HEK293 (cell line): Measurements from ENCODE around the gene RAC3.

Source experiments
- CTCF ChIA-PET: fragments of 350-600 bp; formaldehyde crosslinking; extraction: SDS; loops from one replicate; lab custom pipeline; 2021; ENCODE audit warnings: antibody characterized with exemption; lab: Yijun Ruan, JAX
- POLR2A ChIA-PET: fragments of 300-600 bp; formaldehyde crosslinking; extraction: SDS; loops from one replicate; lab custom pipeline; 2020; ENCODE audit warnings: antibody characterized with exemption, inconsistent platforms; lab: Yijun Ruan, JAX
- H3K27ac ChIP-seq: fragments of 200-500 bp; sonication (Bioruptor generic); 2 replicates; pipeline ENCODE4 v1.5.1; 2014; ENCODE audit warnings: low read depth, low read length, control low read depth, inconsistent platforms; ENCODE audit errors: extremely low read depth
- H3K36me3 ChIP-seq, 2 experiments: fragments of 200-500 bp in 1 of 2; sonication (Bioruptor generic) in 1 of 2; 1 replicate in 1 of 2; 2 replicates in 1 of 2; pipeline ENCODE4 v1.5.1; 2014 to 2017; ENCODE audit warnings: inconsistent platforms in 2 of 2, low read length in 2 of 2; ENCODE audit not compliant: control insufficient read depth in 2 of 2, insufficient read depth in 1 of 2
- H3K4me1 ChIP-seq: fragments of 200-500 bp; sonication (Bioruptor generic); 2 replicates; pipeline ENCODE4 v1.5.1; 2014; ENCODE audit warnings: mild to moderate bottlenecking, low read length, inconsistent platforms; ENCODE audit not compliant: control insufficient read depth, insufficient read depth
- H3K4me3 ChIP-seq: 2 replicates; pipeline ENCODE4 v1.5.1; 2011; ENCODE audit warnings: low read depth, mild to moderate bottlenecking, control low read depth, low read length, moderate library complexity
- H3K9me3 ChIP-seq: fragments of 200-500 bp; sonication (Bioruptor generic); 2 replicates; pipeline ENCODE4 v1.5.1; 2014; ENCODE audit warnings: low read depth, low read length, inconsistent platforms; ENCODE audit not compliant: control insufficient read depth, insufficient read depth
- BCL11A ChIP-seq: fragments of 450-650 bp; formaldehyde crosslinking; IDR thresholded peaks from 2 replicates; pipeline ENCODE4 v1.5.1; 2016; ENCODE audit warnings: low read depth, missing biosample characterization, missing genetic modification characterization
- GLIS2 ChIP-seq: fragments of 450-650 bp; formaldehyde crosslinking; IDR thresholded peaks from 2 replicates; pipeline ENCODE4 v1.5.1; 2016; ENCODE audit warnings: missing biosample characterization, missing genetic modification characterization
- HOXC10 ChIP-seq: sonication (generic); formaldehyde crosslinking; IDR thresholded peaks from 2 replicates; pipeline ENCODE4 v1.8.1; 2023; ENCODE audit warnings: mild to moderate bottlenecking, missing genetic modification reagents
- MZF1 ChIP-seq: fragments of 450-650 bp; formaldehyde crosslinking; IDR thresholded peaks from 2 replicates; pipeline ENCODE4 v1.5.1; 2017; ENCODE audit warnings: missing biosample characterization, missing genetic modification characterization, borderline replicate concordance
- OVOL3 ChIP-seq: fragments of 450-650 bp; formaldehyde crosslinking; IDR thresholded peaks from 2 replicates; pipeline ENCODE4 v1.5.1; 2016; ENCODE audit warnings: missing biosample characterization, missing genetic modification characterization
- SALL2 ChIP-seq: fragments of 450-650 bp; formaldehyde crosslinking; IDR thresholded peaks from 2 replicates; pipeline ENCODE4 v1.5.0; 2017; ENCODE audit warnings: missing biosample characterization, mild to moderate bottlenecking, missing genetic modification characterization, borderline replicate concordance
- ZBTB1 ChIP-seq: fragments of 450-650 bp; formaldehyde crosslinking; IDR thresholded peaks from 2 replicates; pipeline ENCODE4 v1.5.1; 2016; ENCODE audit warnings: missing biosample characterization, missing genetic modification characterization
- ZNF112 ChIP-seq: fragments of 450-650 bp; formaldehyde crosslinking; IDR thresholded peaks from 2 replicates; pipeline ENCODE4 v1.5.0; 2017; ENCODE audit warnings: missing biosample characterization, missing genetic modification characterization
- ZNF18 ChIP-seq: fragments of 450-650 bp; formaldehyde crosslinking; IDR thresholded peaks from 2 replicates; pipeline ENCODE4 v1.5.1; 2016; ENCODE audit warnings: missing biosample characterization, missing genetic modification characterization
- ZNF202 ChIP-seq: fragments of 450-650 bp; formaldehyde crosslinking; IDR thresholded peaks from 2 replicates; pipeline ENCODE4 v1.5.1; 2016; ENCODE audit warnings: missing biosample characterization, missing genetic modification characterization, borderline replicate concordance
- ZNF211 ChIP-seq: fragments of 450-650 bp; formaldehyde crosslinking; IDR thresholded peaks from 2 replicates; pipeline ENCODE4 v1.5.1; 2016; ENCODE audit warnings: low read depth, missing biosample characterization, missing genetic modification characterization
- ZNF214 ChIP-seq: fragments of 450-650 bp; formaldehyde crosslinking; IDR thresholded peaks from 2 replicates; pipeline ENCODE4 v1.5.1; 2017; ENCODE audit warnings: missing biosample characterization, mild to moderate bottlenecking, missing genetic modification characterization, borderline replicate concordance
- ZNF24 ChIP-seq: fragments of 450-650 bp; formaldehyde crosslinking; IDR thresholded peaks from 2 replicates; pipeline ENCODE4 v1.5.1; 2016; ENCODE audit warnings: missing biosample characterization, missing genetic modification characterization
- ZNF292 ChIP-seq: fragments of 450-650 bp; formaldehyde crosslinking; IDR thresholded peaks from 2 replicates; pipeline ENCODE4 v1.5.1; 2016; ENCODE audit warnings: low read depth, missing biosample characterization, missing genetic modification characterization, borderline replicate concordance
- ZNF341 ChIP-seq: fragments of 450-650 bp; formaldehyde crosslinking; IDR thresholded peaks from 2 replicates; pipeline ENCODE4; 2016; ENCODE audit warnings: low read depth, missing biosample characterization, missing genetic modification characterization
- ZNF366 ChIP-seq: fragments of 450-650 bp; formaldehyde crosslinking; conservative IDR thresholded peaks from 2 replicates; pipeline ENCODE4 v1.5.1; 2016; ENCODE audit warnings: missing biosample characterization, missing genetic modification characterization
- ZNF677 ChIP-seq: fragments of 450-650 bp; IDR thresholded peaks from 2 replicates; pipeline ENCODE4 v1.5.0; 2018; ENCODE audit warnings: missing biosample characterization, mild to moderate bottlenecking, missing genetic modification characterization, moderate library complexity
- TF ChIP-seq, protein P1 (sequence below): fragments of 450-650 bp; IDR thresholded peaks from 2 replicates; pipeline ENCODE4 v1.5.1; 2018; ENCODE audit warnings: missing biosample characterization, missing genetic modification characterization
- TF ChIP-seq, protein P2 (sequence below): fragments of 450-650 bp; formaldehyde crosslinking; IDR thresholded peaks from 2 replicates; pipeline ENCODE4 v1.5.1; 2017; ENCODE audit warnings: missing biosample characterization, missing genetic modification characterization
- TF ChIP-seq, protein P3 (sequence below): fragments of 450-650 bp; formaldehyde crosslinking; IDR thresholded peaks from 2 replicates; pipeline ENCODE4 v1.5.1; 2016; ENCODE audit warnings: missing biosample characterization, missing genetic modification characterization
- TF ChIP-seq, protein P4 (sequence below): fragments of 450-650 bp; formaldehyde crosslinking; IDR thresholded peaks from 2 replicates; pipeline ENCODE4 v1.5.1; 2016; ENCODE audit warnings: missing biosample characterization, missing genetic modification characterization
- TF ChIP-seq, protein P5 (sequence below): fragments of 450-650 bp; formaldehyde crosslinking; IDR thresholded peaks from 2 replicates; pipeline ENCODE4 v1.5.1; 2016; ENCODE audit warnings: missing biosample characterization, missing genetic modification characterization, borderline replicate concordance

RAC3 gene

DNA sequence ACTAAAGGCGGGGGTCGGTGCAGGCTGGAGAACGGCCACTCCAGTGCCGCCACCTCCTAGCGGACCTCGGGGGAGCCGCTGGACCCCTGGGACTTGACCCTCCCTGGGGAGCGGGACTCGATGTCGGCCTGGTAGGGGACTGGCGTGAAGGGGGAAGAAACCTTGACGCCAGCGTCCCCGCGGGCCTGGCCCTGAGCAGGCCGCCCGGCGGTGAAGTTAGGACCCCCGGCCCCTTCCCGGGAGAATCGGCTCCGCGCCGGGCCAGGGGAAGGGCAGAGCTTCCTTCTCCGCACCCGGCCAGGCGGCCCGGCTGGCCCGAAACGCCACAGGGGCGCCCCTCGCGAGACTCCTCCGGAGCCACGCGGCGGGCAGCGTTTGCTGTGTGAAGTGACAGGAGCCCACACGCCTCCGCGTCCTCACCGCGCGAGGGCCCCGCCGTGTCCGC, 33.7 kb downstream of the RAC3 start (continued):
- TF ChIP-seq ZNF18 (tag by site-specific recombination) (no peak), GLIS2 (tag by site-specific recombination) (peak; percentile 74; the same call in 1 of the 2 replicates)

GRCh38 chr17:82065638-82066303, 34.3 kb downstream of the RAC3 start, which contains the start of gene DUS1L:
TSS of gene DUS1L (minus strand) at chr17:82065804. CDS start at chr17:82065059, 745 bp downstream.
- H3K9me3 ChIP-seq = no peaks in the 10 kb centered on the region
- POLR2A ChIA-PET = interaction anchor here (0.8 to 2.5 kb wide), 6 partner anchors 11 to 33 kb away, joined by 3 to 12 read pairs (median 5); partner anchors contain the start of genes DCXR, FASN and GPS1
- H3K4me3 ChIP-seq = peak within 1 kb of the TSS; percentile 83
- H3K27ac ChIP-seq = peak within 1 kb of the TSS; percentile 95
- CTCF ChIA-PET = interaction anchor here (0.7 to 1.9 kb wide), 6 partner anchors 10 to 107 kb away, joined by 3 to 5 read pairs (median 3); no protein-coding TSS in a partner anchor
- peaks cover 7% of the 10 kb centered on the region; the same call in 1 of the 2 replicates for H3K4me1 ChIP-seq
- peaks cover 0 to 39% of the 10 kb centered on the region in 2 experiments; a peak in 1 of 3 replicates for H3K36me3 ChIP-seq
- TF ChIP-seq ZNF214 = no peak
- no peak for TF ChIP-seq ZNF112 (tag by site-specific recombination)
- peak; percentile 10; the same call in 1 of the 2 replicates for TF ChIP-seq HOXC10 (CRISPR knock-in tag)
- TF ChIP-seq, protein P1, sequence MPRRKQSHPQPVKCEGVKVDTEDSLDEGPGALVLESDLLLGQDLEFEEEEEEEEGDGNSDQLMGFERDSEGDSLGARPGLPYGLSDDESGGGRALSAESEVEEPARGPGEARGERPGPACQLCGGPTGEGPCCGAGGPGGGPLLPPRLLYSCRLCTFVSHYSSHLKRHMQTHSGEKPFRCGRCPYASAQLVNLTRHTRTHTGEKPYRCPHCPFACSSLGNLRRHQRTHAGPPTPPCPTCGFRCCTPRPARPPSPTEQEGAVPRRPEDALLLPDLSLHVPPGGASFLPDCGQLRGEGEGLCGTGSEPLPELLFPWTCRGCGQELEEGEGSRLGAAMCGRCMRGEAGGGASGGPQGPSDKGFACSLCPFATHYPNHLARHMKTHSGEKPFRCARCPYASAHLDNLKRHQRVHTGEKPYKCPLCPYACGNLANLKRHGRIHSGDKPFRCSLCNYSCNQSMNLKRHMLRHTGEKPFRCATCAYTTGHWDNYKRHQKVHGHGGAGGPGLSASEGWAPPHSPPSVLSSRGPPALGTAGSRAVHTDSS (tag by site-specific recombination) = no peak; the same call in 1 of the 2 replicates
- no peak for TF ChIP-seq MZF1
- no peak for TF ChIP-seq ZNF341
- TF ChIP-seq, protein P2, sequence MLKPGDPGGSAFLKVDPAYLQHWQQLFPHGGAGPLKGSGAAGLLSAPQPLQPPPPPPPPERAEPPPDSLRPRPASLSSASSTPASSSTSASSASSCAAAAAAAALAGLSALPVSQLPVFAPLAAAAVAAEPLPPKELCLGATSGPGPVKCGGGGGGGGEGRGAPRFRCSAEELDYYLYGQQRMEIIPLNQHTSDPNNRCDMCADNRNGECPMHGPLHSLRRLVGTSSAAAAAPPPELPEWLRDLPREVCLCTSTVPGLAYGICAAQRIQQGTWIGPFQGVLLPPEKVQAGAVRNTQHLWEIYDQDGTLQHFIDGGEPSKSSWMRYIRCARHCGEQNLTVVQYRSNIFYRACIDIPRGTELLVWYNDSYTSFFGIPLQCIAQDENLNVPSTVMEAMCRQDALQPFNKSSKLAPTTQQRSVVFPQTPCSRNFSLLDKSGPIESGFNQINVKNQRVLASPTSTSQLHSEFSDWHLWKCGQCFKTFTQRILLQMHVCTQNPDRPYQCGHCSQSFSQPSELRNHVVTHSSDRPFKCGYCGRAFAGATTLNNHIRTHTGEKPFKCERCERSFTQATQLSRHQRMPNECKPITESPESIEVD (tag by site-specific recombination) = no peak
- TF ChIP-seq ZBTB1 (tag by site-specific recombination) = 0 out of 2 replicates have a peak, but pooled peaks have one; percentile 42
- peak; percentile 65 for TF ChIP-seq ZNF677 (tag by site-specific recombination)
- peak; percentile 64; the same call in 1 of the 2 replicates for TF ChIP-seq OVOL3 (tag by site-specific recombination)
- TF ChIP-seq ZNF24 = peak; percentile 78
- no peak for TF ChIP-seq ZNF366 (tag by site-specific recombination)
- TF ChIP-seq ZNF202 (tag by site-specific recombination) = no peak
- TF ChIP-seq, protein P3, sequence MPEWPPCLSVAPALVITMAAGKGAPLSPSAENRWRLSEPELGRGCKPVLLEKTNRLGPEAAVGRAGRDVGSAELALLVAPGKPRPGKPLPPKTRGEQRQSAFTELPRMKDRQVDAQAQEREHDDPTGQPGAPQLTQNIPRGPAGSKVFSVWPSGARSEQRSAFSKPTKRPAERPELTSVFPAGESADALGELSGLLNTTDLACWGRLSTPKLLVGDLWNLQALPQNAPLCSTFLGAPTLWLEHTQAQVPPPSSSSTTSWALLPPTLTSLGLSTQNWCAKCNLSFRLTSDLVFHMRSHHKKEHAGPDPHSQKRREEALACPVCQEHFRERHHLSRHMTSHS = no peak
- TF ChIP-seq SALL2 (tag by site-specific recombination) = peak; percentile 70; the same call in 1 of the 2 replicates
- TF ChIP-seq, protein P4, sequence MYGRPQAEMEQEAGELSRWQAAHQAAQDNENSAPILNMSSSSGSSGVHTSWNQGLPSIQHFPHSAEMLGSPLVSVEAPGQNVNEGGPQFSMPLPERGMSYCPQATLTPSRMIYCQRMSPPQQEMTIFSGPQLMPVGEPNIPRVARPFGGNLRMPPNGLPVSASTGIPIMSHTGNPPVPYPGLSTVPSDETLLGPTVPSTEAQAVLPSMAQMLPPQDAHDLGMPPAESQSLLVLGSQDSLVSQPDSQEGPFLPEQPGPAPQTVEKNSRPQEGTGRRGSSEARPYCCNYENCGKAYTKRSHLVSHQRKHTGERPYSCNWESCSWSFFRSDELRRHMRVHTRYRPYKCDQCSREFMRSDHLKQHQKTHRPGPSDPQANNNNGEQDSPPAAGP (tag by site-specific recombination) = peak; percentile 96
- TF ChIP-seq ZNF211 (tag by site-specific recombination) = no peak
- TF ChIP-seq, protein P5, sequence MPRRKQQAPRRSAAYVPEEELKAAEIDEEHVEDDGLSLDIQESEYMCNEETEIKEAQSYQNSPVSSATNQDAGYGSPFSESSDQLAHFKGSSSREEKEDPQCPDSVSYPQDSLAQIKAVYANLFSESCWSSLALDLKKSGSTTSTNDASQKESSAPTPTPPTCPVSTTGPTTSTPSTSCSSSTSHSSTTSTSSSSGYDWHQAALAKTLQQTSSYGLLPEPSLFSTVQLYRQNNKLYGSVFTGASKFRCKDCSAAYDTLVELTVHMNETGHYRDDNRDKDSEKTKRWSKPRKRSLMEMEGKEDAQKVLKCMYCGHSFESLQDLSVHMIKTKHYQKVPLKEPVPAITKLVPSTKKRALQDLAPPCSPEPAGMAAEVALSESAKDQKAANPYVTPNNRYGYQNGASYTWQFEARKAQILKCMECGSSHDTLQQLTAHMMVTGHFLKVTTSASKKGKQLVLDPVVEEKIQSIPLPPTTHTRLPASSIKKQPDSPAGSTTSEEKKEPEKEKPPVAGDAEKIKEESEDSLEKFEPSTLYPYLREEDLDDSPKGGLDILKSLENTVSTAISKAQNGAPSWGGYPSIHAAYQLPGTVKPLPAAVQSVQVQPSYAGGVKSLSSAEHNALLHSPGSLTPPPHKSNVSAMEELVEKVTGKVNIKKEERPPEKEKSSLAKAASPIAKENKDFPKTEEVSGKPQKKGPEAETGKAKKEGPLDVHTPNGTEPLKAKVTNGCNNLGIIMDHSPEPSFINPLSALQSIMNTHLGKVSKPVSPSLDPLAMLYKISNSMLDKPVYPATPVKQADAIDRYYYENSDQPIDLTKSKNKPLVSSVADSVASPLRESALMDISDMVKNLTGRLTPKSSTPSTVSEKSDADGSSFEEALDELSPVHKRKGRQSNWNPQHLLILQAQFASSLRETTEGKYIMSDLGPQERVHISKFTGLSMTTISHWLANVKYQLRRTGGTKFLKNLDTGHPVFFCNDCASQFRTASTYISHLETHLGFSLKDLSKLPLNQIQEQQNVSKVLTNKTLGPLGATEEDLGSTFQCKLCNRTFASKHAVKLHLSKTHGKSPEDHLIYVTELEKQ (tag by site-specific recombination) = peak; percentile 61; the same call in 1 of the 2 replicates
- TF ChIP-seq ZNF292 (tag by site-specific recombination) = no peak
- TF ChIP-seq BCL11A (tag by site-specific recombination) = peak; percentile 100
